Measurements from ENCODE around the gene GPD2. TPM values are rescaled to one million over a fixed set of nuclear protein-coding genes. Genes with fewer than 3 reads are reported as not detected.
A peak's percentile ranks its signal among the peaks of the same experiment; 100 is the strongest.

Gene GPD2
- total and polyA plus RNA-seq, 11 donors: 3.5 to 24.8 (median 14.1) TPM

- H3K4me1 ChIP-seq: no peaks in the 10 kb centered on the region
- ATAC-seq: no peak
- H3K36me3 ChIP-seq: peaks cover 0 to 18% (median 3%) of the 10 kb centered on the region in 9 donors
- no peak overlapping the region for H3K27ac ChIP-seq
- TF ChIP-seq CTCF (IDR thresholded peaks at IDR 0.05) (no peak), POLR2A (IDR thresholded peaks at IDR 0.05) (no peak)
- H3K4me3 ChIP-seq: no peak overlapping the region
- no peaks in the 10 kb centered on the region for H3K9me3 ChIP-seq
- no peaks in the 10 kb centered on the region for H3K27me3 ChIP-seq
- intact Hi-C loops (cut with DNase I): loop anchor here in 1 of 10 donors (10.0 kb wide), 1 partner anchor 114 kb away; the partner anchor contains the start of gene GPD2
- no peak for DNase-seq
- 62 to 95% (median 77%) methylated on average over 3 of the region's 3 CpGs for WGBS, 4 donors
These were observed 112.2 kb downstream of the GPD2 start for GRCh38 chr2:156548413-156548812.

- no peak overlapping the region for H3K27ac ChIP-seq
- DNase-seq: no peak
- peaks cover 0 to 29% (median 15%) of the 10 kb centered on the region in 9 donors for H3K36me3 ChIP-seq
- H3K9me3 ChIP-seq: no peaks in the 10 kb centered on the region
- ATAC-seq: no peak
- intact Hi-C loops (cut with DNase I): no loop called here
- no peaks in the 10 kb centered on the region for H3K4me1 ChIP-seq
- no peak overlapping the region for H3K4me3 ChIP-seq
- TF ChIP-seq POLR2A (IDR thresholded peaks at IDR 0.05) (no peak), CTCF (IDR thresholded peaks at IDR 0.05) (no peak)
- H3K27me3 ChIP-seq: no peaks in the 10 kb centered on the region
These were observed 117.7 kb downstream of the GPD2 start for GRCh38 chr2:156553714-156554442.

- Histone ChIP-seq H3K4me3 (no peak overlapping the region), H3K36me3 (peaks cover 0 to 26% (median 18%) of the 10 kb centered on the region in 9 donors), H3K9me3 (no peaks in the 10 kb centered on the region), H3K27ac (no peak overlapping the region), H3K27me3 (no peaks in the 10 kb centered on the region), H3K4me1 (peaks cover 0 to 11% (median 3%) of the 10 kb centered on the region in 12 donors)
- intact Hi-C loops (cut with DNase I): no loop called here
- no peak for DNase-seq
- no peak for ATAC-seq
- 82 to 94% (median 86%) methylated on average over 3 of the region's 3 CpGs for WGBS, 4 donors
- TF ChIP-seq POLR2A (IDR thresholded peaks at IDR 0.05): no peak
- TF ChIP-seq CTCF (IDR thresholded peaks at IDR 0.05): no peak
These were observed 125.1 kb downstream of the GPD2 start for GRCh38 chr2:156561326-156561725.

GRCh38 chr2:156562124-156562523 is 125.9 kb downstream of the GPD2 start:
- Histone ChIP-seq H3K36me3 (peaks cover 0 to 26% (median 18%) of the 10 kb centered on the region in 9 donors), H3K4me3 (no peak overlapping the region), H3K9me3 (no peaks in the 10 kb centered on the region), H3K27me3 (no peaks in the 10 kb centered on the region), H3K27ac (no peak overlapping the region), H3K4me1 (peaks cover 0 to 11% (median 3%) of the 10 kb centered on the region in 12 donors)
- no peak for DNase-seq
- intact Hi-C loops (cut with DNase I): no loop called here
- 26 to 41% (median 30%) methylated on average over 1 of the region's 1 CpG for WGBS, 4 donors
- no peak for TF ChIP-seq CTCF (IDR thresholded peaks at IDR 0.05)
- no peak for TF ChIP-seq POLR2A (IDR thresholded peaks at IDR 0.05)
- ATAC-seq: peak in 2 of 4 donors; percentile 9 to 36

Measured in heart left ventricle (tissue), 16 donors.